ENCODE results near the gene CDCA7L. TPM values are rescaled to one million over a fixed set of nuclear protein-coding genes. Genes with fewer than 3 reads are reported as not detected.

The CDCA7L gene
- polyA plus RNA-seq, 1 donor (not counting 4 experiments of a cell fraction or from before 2014, with no cell fraction given): 31.8 TPM

- no peaks in the 10 kb centered on the region for H3K36me3 ChIP-seq (ENCODE audit: control insufficient read depth in 2 of 2, extremely low read depth in 1 of 2, insufficient read depth in 2 of 2, low read length in 2 of 2)
- no peaks in the 10 kb centered on the region for H3K27me3 ChIP-seq (ENCODE audit: control insufficient read depth, extremely low read depth, insufficient read depth, low read length)
- no peak overlapping the region for H3K4me3 ChIP-seq (ENCODE audit: control insufficient read depth in 2 of 3, extremely low read depth in 1 of 3, insufficient read depth in 2 of 3, low read depth in 1 of 3, low read length in 3 of 3)
- FAIRE-seq (no peak), DNase-seq (ENCODE audit: low read depth, low spot score) (no peak)
- H3K9me1 ChIP-seq (ENCODE audit: control insufficient read depth, extremely low read depth, insufficient read depth, low read length): no peaks in the 10 kb centered on the region
- no peaks in the 10 kb centered on the region for H3K4me1 ChIP-seq (ENCODE audit: control insufficient read depth, extremely low read depth, insufficient read depth, low read length)
- dilution Hi-C loops (cut with MboI; ENCODE audit: extremely low pct_ligation_motif_present, low sequenced_read_pairs): no loop called here
- no peak for TF ChIP-seq EZH2 (IDR thresholded peaks at IDR 0.05; ENCODE audit: low read length)
- no peak for TF ChIP-seq CTCF (optimal IDR thresholded peaks at IDR 0.05 in 1 of 3, IDR thresholded peaks at IDR 0.05 in 1 of 3, conservative IDR thresholded peaks at IDR 0.05 in 1 of 3; ENCODE audit: extremely low read depth in 1 of 3, insufficient read depth in 2 of 3, low read length in 3 of 3)
- no peaks in the 10 kb centered on the region for H3K79me2 ChIP-seq (ENCODE audit: control insufficient read depth, insufficient read depth, low read length)
- no peak overlapping the region for H2AFZ ChIP-seq (ENCODE audit: control insufficient read depth, low read length)
- no peak overlapping the region for H3K4me2 ChIP-seq (ENCODE audit: control insufficient read depth, extremely low read depth, insufficient read depth, low read depth, low read length)
- H3K9ac ChIP-seq (ENCODE audit: control insufficient read depth, extremely low read depth, insufficient read depth, low read length): no peak overlapping the region
- H3K9me3 ChIP-seq (ENCODE audit: control insufficient read depth, low read depth, low read length): no peaks in the 10 kb centered on the region
- H4K20me1 ChIP-seq (ENCODE audit: control insufficient read depth, extremely low read depth, insufficient read depth, low read length): no peaks in the 10 kb centered on the region
- no peak overlapping the region for H3K27ac ChIP-seq (ENCODE audit: control insufficient read depth, insufficient read depth, low read length)
These were observed 75.8 kb downstream of the CDCA7L start for GRCh38 chr7:21869785-21870402.

- Histone ChIP-seq H3K9ac (ENCODE audit: control insufficient read depth, extremely low read depth, insufficient read depth, low read length) (no peak overlapping the region), H3K4me1 (ENCODE audit: control insufficient read depth, extremely low read depth, insufficient read depth, low read length) (no peaks in the 10 kb centered on the region), H3K79me2 (ENCODE audit: control insufficient read depth, insufficient read depth, low read length) (no peaks in the 10 kb centered on the region), H2AFZ (ENCODE audit: control insufficient read depth, low read length) (no peak overlapping the region), H3K4me3 (ENCODE audit: control insufficient read depth in 2 of 3, extremely low read depth in 1 of 3, insufficient read depth in 2 of 3, low read depth in 1 of 3, low read length in 3 of 3) (no peak overlapping the region), H3K36me3 (ENCODE audit: control insufficient read depth in 2 of 2, extremely low read depth in 1 of 2, insufficient read depth in 2 of 2, low read length in 2 of 2) (no peaks in the 10 kb centered on the region), H4K20me1 (ENCODE audit: control insufficient read depth, extremely low read depth, insufficient read depth, low read length) (no peaks in the 10 kb centered on the region), H3K9me1 (ENCODE audit: control insufficient read depth, extremely low read depth, insufficient read depth, low read length) (no peaks in the 10 kb centered on the region), H3K27ac (ENCODE audit: control insufficient read depth, insufficient read depth, low read length) (no peak overlapping the region), H3K9me3 (ENCODE audit: control insufficient read depth, low read depth, low read length) (no peaks in the 10 kb centered on the region), H3K4me2 (ENCODE audit: control insufficient read depth, extremely low read depth, insufficient read depth, low read depth, low read length) (no peak overlapping the region), H3K27me3 (ENCODE audit: control insufficient read depth, extremely low read depth, insufficient read depth, low read length) (no peaks in the 10 kb centered on the region)
- TF ChIP-seq CTCF (optimal IDR thresholded peaks at IDR 0.05 in 1 of 3, IDR thresholded peaks at IDR 0.05 in 1 of 3, conservative IDR thresholded peaks at IDR 0.05 in 1 of 3; ENCODE audit: extremely low read depth in 1 of 3, insufficient read depth in 2 of 3, low read length in 3 of 3): no peak
- FAIRE-seq: no peak
- no peak for DNase-seq (ENCODE audit: low read depth, low spot score)
- dilution Hi-C loops (cut with MboI; ENCODE audit: extremely low pct_ligation_motif_present, low sequenced_read_pairs): no loop called here
These were observed 77.2 kb downstream of the CDCA7L start for GRCh38 chr7:21868576-21868850.

Measured in keratinocyte (primary cell).